8988T (cell line): ENCODE data around the gene PCNX2.

Experiments used
- DNase-seq: peaks from one replicate; pipeline ENCODE4 v3.0.0; 2011

Gene PCNX2

DNA sequence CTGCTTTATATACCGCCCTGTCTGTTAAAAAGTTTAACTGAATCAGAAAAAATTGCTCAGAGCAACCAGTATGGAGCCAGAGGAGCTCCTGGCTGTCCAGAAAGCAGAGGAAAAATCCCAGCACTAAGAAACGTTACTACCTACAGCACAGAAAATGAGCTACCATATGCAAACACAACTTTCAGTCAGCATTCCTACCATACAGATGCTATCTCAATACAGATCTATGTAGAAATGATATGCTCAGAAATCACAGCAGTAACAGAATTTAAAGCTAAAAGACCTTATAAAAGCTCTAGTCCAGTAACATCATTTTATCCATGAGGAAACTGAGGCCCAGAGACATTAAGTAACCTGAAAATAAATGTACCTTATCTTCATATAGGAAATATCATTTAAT, 38.7 kb downstream of the PCNX2 start:
- no peak for DNase-seq

- no peak for DNase-seq
Observed at GRCh38 chr1:233256191-233256590, 39.3 kb downstream of the PCNX2 start.

GRCh38 chr1:233255145-233255544, 40.4 kb downstream of the PCNX2 start:
- no peak for DNase-seq

DNA sequence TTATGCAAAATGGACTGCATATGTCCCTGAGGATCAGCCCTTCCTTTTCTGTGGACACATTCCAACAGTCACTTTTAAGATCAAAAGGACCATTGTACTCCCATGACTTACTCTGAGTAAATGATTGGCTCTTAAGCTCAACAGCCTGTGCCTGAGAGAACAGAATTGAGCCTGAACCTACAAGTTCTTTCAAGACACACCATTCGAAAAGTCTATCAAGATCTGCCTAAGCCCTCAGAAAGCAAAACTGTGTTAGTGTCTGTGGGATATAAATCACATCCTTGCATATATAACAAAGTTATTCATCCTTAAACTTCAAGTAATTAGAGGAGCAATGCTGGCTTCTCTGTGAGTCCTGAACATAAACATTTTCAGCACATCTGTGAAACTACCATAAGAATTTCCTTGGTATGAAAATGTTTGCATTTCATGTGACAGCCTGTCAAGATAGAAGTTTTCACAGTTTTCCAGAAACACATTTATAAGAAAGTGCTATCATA, 41.6 kb downstream of the PCNX2 start:
- no peak for DNase-seq

- no peak for DNase-seq
Observed at GRCh38 chr1:233253231-233253831, 42.2 kb downstream of the PCNX2 start.

GRCh38 chr1:233252441-233252840, 43.1 kb downstream of the PCNX2 start:
- DNase-seq = no peak

GRCh38 chr1:233251201-233251720, 44.3 kb downstream of the PCNX2 start:
- DNase-seq = no peak

GRCh38 chr1:233248014-233248413, 47.5 kb downstream of the PCNX2 start:
- no peak for DNase-seq

GRCh38 chr1:233246965-233247364, 48.6 kb downstream of the PCNX2 start:
- DNase-seq = no peak

- DNase-seq = no peak
Observed at GRCh38 chr1:233245191-233245765, 50.2 kb downstream of the PCNX2 start.

DNA sequence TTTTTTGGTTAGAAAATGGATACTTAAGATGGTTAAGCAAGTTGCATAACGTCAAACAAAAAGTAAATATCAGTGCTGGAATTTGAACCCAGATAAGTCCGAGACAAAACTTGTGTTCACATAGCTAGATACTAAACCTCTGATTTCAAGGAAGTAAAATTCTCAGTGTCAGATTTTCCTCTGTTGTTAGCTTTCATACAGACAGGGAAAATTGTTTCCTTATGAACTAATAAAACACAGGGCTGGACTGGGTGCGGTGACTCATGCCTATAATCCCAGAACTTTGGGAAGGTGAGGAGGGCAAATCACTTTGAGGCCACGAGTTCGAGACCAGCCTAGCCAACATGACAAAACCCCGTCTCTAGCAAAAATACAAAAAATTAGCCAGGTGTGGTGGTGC, 51.3 kb downstream of the PCNX2 start:
- DNase-seq = no peak

GRCh38 chr1:233242827-233243483, 52.6 kb downstream of the PCNX2 start:
- DNase-seq = no peak

DNA sequence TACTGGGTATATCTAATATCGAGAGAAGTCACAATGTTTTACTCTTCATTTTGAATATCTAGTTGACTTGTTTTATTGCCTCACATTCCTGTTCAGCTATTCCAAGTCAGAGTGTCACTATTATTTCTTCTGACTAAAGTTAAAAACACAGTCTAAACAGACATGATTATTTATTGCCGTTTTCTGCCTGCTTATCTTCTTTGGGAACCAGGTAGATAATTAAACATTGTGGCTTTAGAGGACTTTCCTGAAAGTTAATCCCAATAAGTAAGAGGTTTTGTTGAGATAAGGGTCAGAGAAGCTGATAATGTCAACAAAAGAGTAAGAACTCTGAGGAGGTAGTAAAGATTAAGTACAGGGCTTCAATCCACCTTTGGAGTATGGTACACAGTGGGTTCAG, 53.8 kb downstream of the PCNX2 start:
- DNase-seq = no peak

- DNase-seq = no peak
Observed at GRCh38 chr1:233240829-233241682, 54.5 kb downstream of the PCNX2 start.

GRCh38 chr1:233240371-233240770, 55.2 kb downstream of the PCNX2 start:
- no peak for DNase-seq

- DNase-seq = no peak
Observed at GRCh38 chr1:233238884-233239431, 56.6 kb downstream of the PCNX2 start.

DNA sequence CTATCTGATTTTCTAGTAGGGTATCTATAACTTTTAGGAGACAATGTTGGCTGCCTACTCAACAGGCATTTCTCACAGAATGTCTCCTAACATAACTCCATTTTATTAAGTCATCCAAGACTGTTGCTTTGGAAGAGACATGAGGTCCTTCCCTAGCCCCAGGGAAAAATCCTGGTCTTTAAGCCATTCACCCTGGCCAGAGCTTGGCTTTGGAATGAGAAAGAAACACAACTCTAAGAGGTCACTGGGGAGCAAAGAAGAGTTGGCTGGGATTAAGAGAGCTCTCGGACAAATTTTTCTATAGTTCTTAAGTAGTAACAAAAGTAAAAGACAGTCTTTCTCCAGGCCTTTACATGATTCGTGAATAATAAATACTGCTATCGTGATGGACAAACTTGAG, 57.9 kb downstream of the PCNX2 start:
- no peak for DNase-seq

DNA sequence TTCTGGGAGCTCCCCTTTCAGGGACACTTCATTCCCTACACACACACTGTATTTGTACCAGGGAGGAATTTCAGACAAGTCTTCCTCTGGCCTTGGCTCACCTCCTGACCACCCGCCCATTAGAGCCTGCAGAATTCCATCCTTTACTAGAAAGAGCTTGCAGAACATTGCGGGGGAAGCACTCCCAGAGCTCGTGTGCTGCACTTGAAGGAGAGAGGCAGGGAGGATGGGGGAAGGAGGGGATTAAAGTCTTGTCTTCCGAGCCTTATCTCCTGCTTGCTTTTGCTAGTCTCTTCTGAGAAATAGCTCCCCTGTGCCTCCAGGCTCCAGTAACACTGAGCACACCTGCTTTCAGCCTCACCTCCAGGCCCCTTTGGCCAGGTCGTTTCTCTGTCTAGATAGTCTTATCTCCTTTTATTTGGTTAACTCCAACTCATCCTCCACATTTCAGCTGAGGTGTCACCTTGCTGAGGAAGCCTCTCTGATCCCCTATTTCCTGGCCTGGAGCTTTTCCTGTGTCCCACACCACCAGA, 62.0 kb downstream of the PCNX2 start:
- DNase-seq = no peak

DNA sequence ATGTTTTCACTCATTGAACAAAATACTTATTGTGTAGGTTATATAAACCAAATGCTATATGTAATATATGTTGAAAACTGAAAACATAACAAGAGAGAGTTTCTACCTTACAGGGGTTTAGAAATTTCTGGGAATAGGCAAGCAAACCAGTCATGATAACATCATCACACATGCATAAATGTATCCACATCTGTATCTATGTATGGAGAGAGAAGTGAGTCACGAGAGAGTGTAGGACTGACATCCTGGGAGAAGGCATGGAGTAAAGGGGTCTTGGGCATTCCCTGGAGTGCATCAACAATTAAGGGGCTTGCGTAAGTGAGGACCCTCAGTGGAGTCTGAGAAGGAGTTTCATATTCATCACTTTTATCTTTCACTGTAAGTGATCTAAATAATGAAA, 65.5 kb downstream of the PCNX2 start:
- DNase-seq = no peak

GRCh38 chr1:233229288-233229687, 66.2 kb downstream of the PCNX2 start:
- DNase-seq = no peak

DNA sequence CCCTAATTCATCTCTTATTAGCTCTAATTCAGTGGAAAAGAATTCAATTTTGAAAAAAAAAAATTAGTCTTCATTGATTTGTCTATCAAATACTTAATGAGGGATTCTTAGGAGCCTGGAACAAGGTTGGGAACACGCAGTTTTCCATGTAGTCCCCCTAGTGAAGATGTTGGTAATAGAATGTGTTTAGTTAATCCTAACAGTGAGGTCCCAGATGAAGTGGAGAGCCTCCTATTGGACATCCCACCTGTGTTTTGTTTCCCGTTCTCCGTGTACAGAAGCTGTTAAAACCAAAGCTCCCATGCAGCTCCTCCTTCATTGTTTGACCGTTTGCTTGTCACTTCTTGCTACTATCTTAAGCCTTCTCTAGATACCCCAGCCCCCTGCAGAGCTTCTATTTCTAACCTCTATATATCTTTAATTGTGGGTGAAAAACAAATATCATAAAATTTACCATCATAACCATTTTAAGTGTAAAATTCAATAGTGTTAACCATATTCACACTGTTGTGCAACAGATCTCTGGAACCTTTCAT, 67.5 kb downstream of the PCNX2 start:
- DNase-seq = no peak

DNA sequence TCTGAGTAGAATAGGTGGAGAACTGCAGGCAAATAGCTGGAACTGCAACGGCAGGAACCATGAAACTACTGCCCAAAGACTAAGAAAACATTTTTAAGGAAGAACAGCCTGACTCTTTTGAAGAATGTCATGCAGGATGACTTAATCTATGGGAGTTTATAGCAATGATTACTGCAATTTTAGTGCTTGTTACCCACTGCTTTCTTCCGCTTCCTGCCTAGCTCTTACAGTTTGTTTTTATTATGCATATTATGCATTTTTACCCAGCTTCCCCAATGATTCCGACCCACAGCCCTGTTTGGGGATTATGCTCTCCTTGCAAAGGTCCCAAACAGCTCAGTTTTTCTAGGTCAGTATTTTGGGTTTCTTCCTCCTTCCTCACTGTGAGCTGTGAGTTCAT, 71.2 kb downstream of the PCNX2 start:
- DNase-seq = no peak
